CD14-positive monocyte (primary cell): ENCODE measurements around the gene KYNU. TPM values are rescaled to one million over a fixed set of nuclear protein-coding genes. Genes with fewer than 3 reads are reported as not detected.

ENCODE experiments used
- DNase-seq, 3 donors: peaks; one replicate each; pipeline ENCODE4 v3.0.0-alpha.2; 2011 to 2022
- H2AFZ ChIP-seq: 2 replicates; pipeline ENCODE4 v1.6.0; 2012; ENCODE audit warnings: mild to moderate bottlenecking, low read depth, low read length, inconsistent platforms; ENCODE audit not compliant: insufficient read depth, poor library complexity, severe bottlenecking
- H3K27ac ChIP-seq, 2 donors: 1 replicate in 1 of 2; 2 replicates in 1 of 2; pipeline ENCODE4 v1.5.1; 2012 to 2013; ENCODE audit warnings: low read length in 2 of 2, control low read depth in 1 of 2, inconsistent platforms in 1 of 2, low read depth in 1 of 2, mild to moderate bottlenecking in 1 of 2
- H3K27me3 ChIP-seq, 2 donors: one replicate each; pipeline versions ENCODE4 v1.6.0 to v1.6.1; 2011 to 2013; ENCODE audit warnings: low read length in 2 of 2; ENCODE audit not compliant: control insufficient read depth in 2 of 2, insufficient read depth in 2 of 2
- H3K36me3 ChIP-seq, 2 donors: replicated peaks in 1 of 2; 1 replicate in 1 of 2; 2 replicates in 1 of 2; pipeline versions ENCODE4 v1.5.1 to v1.6.1; 2012 to 2013; ENCODE audit warnings: low read length in 2 of 2, control low read depth in 1 of 2, inconsistent platforms in 1 of 2, mild to moderate bottlenecking in 1 of 2; ENCODE audit not compliant: insufficient read depth in 2 of 2, control insufficient read depth in 1 of 2
- H3K4me1 ChIP-seq, 2 donors: 1 replicate in 1 of 2; 2 replicates in 1 of 2; pipeline versions ENCODE4 v1.5.1 to v1.6.1; 2012 to 2013; ENCODE audit warnings: low read length in 2 of 2, control low read depth in 1 of 2, inconsistent platforms in 1 of 2, mild to moderate bottlenecking in 1 of 2, moderate library complexity in 1 of 2; ENCODE audit not compliant: insufficient read depth in 2 of 2, control insufficient read depth in 1 of 2
- H3K4me2 ChIP-seq: replicated peaks from 2 replicates; pipeline ENCODE3; 2012; ENCODE audit warnings: low read length, moderate library complexity, mild to moderate bottlenecking; ENCODE audit not compliant: poor library complexity, severe bottlenecking; ENCODE audit errors: extremely low read depth
- H3K4me3 ChIP-seq, 3 experiments: fragments of 200-600 bp in 1 of 3; sonication (generic) in 1 of 3; replicated peaks in 1 of 3; 1 replicate in 2 of 3; 2 replicates in 1 of 3; pipeline ENCODE4 v1.5.1; 2011 to 2013; ENCODE audit warnings: low read length in 3 of 3, mild to moderate bottlenecking in 3 of 3, control low read depth in 2 of 3, low read depth in 2 of 3, inconsistent platforms in 1 of 3, moderate library complexity in 1 of 3
- H3K79me2 ChIP-seq: 2 replicates; pipeline ENCODE4 v1.6.0; 2012; ENCODE audit warnings: mild to moderate bottlenecking, control low read depth, inconsistent platforms, low read length, moderate library complexity; ENCODE audit not compliant: insufficient read depth
- H3K9ac ChIP-seq: 2 replicates; pipeline ENCODE4 v1.6.0; 2017; ENCODE audit warnings: low read length, mild to moderate bottlenecking; ENCODE audit not compliant: insufficient read depth, poor library complexity, severe bottlenecking
- H3K9me3 ChIP-seq, 2 donors: replicated peaks in 1 of 2; 1 replicate in 1 of 2; 2 replicates in 1 of 2; pipeline versions ENCODE4 v1.5.1 to v1.6.1; 2012 to 2013; ENCODE audit warnings: low read length in 2 of 2, control low read depth in 1 of 2; ENCODE audit not compliant: control insufficient read depth in 1 of 2, insufficient read depth in 1 of 2
- H4K20me1 ChIP-seq: 2 replicates; pipeline ENCODE4 v1.6.0; 2012; ENCODE audit warnings: mild to moderate bottlenecking, low read length, control low read depth, moderate library complexity; ENCODE audit not compliant: insufficient read depth
- H3K27ac Mint-ChIP-seq, 7 donors: one replicate each; pipeline ENCODE4 v1.8.0; 2020; ENCODE audit warnings: mild to moderate bottlenecking in 7 of 7, mixed read lengths in 7 of 7, moderate library complexity in 6 of 7, inconsistent platforms in 2 of 7
- H3K27me3 Mint-ChIP-seq, 3 donors: one replicate each; pipeline ENCODE4 v1.8.0; 2021 to 2022; ENCODE audit warnings: low read depth in 3 of 3, mild to moderate bottlenecking in 3 of 3, mixed read lengths in 3 of 3, moderate library complexity in 3 of 3, inconsistent platforms in 1 of 3
- H3K36me3 Mint-ChIP-seq, 2 donors: one replicate each; pipeline ENCODE4 v1.8.0; 2020; ENCODE audit warnings: mixed read lengths in 2 of 2, inconsistent platforms in 1 of 2, mild to moderate bottlenecking in 1 of 2
- H3K4me1 Mint-ChIP-seq: one replicate; pipeline ENCODE4 v1.8.0; 2020; ENCODE audit warnings: mild to moderate bottlenecking, mixed read lengths
- H3K4me3 Mint-ChIP-seq, 2 donors: one replicate each; pipeline ENCODE4 v1.8.0; 2020; ENCODE audit warnings: mild to moderate bottlenecking in 2 of 2, mixed read lengths in 2 of 2, moderate library complexity in 1 of 2
- H3K9me3 Mint-ChIP-seq, 7 donors: one replicate each; pipeline ENCODE4 v1.8.0; 2020 to 2022; ENCODE audit warnings: mixed read lengths in 7 of 7, mild to moderate bottlenecking in 6 of 7, moderate library complexity in 6 of 7, inconsistent platforms in 2 of 7
- WGBS: methylation state at CpG from one replicate; pipeline ENCODE4 v1.1.5; 2013; ENCODE audit warnings: missing lambda C conversion rate; ENCODE audit not compliant: insufficient coverage; 5-methylcytosine and 5-hydroxymethylcytosine counted together
- intact Hi-C, 2 donors: fragments of 100-400 bp; cut with micrococcal nuclease; formaldehyde crosslinking; loops; one replicate each; pipeline versions ENCODE4 v1.15.0 to v1.15.1; 2023
- polyA plus RNA-seq, 3 donors: library from polyadenylated mRNA; depleted of rRNA in 1 of 3; unstranded in 2 of 3; stranded (reverse) in 1 of 3; fragments of 300-500 nt in 2 of 3; fragments of >200 nt in 1 of 3; fragmentation: Illumina TruSeq in 2 of 3; gene quantifications; 1 replicate in 2 of 3; 2 replicates in 1 of 3; pipeline ENCODE4 v1.2.3, GENCODE V29; 2012 to 2021
- TF ChIP-seq, protein P1 (sequence below): fragments of 200-600 bp; IDR thresholded peaks from one replicate; pipeline ENCODE4 v1.8.0; 2022; ENCODE audit warnings: antibody characterized with exemption, mild to moderate bottlenecking

KYNU gene
- polyA plus RNA-seq, 3 donors: 40.7 to 132 (median 131) TPM

DNA sequence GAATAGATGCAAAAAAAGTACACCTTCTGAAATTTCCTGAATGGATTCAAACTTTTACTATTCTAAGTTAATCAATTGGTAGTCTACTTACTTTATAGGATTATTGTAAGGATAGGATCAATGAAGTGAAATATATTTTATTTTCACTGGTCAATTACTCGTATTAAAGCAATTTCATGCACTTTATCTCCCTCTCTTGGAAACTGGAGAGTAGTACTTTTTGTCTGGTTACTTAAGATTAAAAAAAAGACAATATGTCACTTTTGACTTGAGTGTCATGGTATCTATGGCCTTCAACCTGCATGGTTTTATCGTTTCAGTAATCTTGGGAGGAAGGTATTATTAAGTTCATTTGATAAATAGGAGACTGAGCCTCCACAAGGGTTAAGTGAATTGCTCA, 1.0 kb upstream of the KYNU start:
- no peaks in the 10 kb centered on the region for H3K9me3 ChIP-seq
- H3K27me3 ChIP-seq: no peaks in the 10 kb centered on the region
- Mint-ChIP-seq H3K9me3 (peaks cover 0 to 2% (median 0%) of the 10 kb centered on the region in 7 donors), H3K36me3 (peaks cover 20 to 23% of the 10 kb centered on the region in 2 donors), H3K27ac (peak overlapping the region in 6 of 7 donors; percentile 53 to 100 (median 96)), H3K4me1 (peaks cover 72% of the 10 kb centered on the region), H3K4me3 (no peak overlapping the region), H3K27me3 (peaks cover 0 to 2% (median 0%) of the 10 kb centered on the region in 3 donors)
- intact Hi-C loops: no loop called here
- H3K4me3 ChIP-seq: no peak overlapping the region
- no peak overlapping the region for H2AFZ ChIP-seq
- peaks cover 0 to 4% of the 10 kb centered on the region in 2 donors for H3K36me3 ChIP-seq
- peaks cover 70 to 86% of the 10 kb centered on the region in 2 donors for H3K4me1 ChIP-seq
- H3K79me2 ChIP-seq: peaks cover 42% of the 10 kb centered on the region
- TF ChIP-seq, protein P1, sequence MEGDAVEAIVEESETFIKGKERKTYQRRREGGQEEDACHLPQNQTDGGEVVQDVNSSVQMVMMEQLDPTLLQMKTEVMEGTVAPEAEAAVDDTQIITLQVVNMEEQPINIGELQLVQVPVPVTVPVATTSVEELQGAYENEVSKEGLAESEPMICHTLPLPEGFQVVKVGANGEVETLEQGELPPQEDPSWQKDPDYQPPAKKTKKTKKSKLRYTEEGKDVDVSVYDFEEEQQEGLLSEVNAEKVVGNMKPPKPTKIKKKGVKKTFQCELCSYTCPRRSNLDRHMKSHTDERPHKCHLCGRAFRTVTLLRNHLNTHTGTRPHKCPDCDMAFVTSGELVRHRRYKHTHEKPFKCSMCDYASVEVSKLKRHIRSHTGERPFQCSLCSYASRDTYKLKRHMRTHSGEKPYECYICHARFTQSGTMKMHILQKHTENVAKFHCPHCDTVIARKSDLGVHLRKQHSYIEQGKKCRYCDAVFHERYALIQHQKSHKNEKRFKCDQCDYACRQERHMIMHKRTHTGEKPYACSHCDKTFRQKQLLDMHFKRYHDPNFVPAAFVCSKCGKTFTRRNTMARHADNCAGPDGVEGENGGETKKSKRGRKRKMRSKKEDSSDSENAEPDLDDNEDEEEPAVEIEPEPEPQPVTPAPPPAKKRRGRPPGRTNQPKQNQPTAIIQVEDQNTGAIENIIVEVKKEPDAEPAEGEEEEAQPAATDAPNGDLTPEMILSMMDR: no peak
- no peak for DNase-seq
- H3K9ac ChIP-seq: no peak overlapping the region
- H4K20me1 ChIP-seq: peaks cover 10% of the 10 kb centered on the region
- H3K27ac ChIP-seq: peak overlapping the region in 1 of 2 donors; percentile 91
- WGBS: 88% methylated on average over 1 of the region's 2 CpGs
- H3K4me2 ChIP-seq: peak overlapping the region; percentile 83

DNA sequence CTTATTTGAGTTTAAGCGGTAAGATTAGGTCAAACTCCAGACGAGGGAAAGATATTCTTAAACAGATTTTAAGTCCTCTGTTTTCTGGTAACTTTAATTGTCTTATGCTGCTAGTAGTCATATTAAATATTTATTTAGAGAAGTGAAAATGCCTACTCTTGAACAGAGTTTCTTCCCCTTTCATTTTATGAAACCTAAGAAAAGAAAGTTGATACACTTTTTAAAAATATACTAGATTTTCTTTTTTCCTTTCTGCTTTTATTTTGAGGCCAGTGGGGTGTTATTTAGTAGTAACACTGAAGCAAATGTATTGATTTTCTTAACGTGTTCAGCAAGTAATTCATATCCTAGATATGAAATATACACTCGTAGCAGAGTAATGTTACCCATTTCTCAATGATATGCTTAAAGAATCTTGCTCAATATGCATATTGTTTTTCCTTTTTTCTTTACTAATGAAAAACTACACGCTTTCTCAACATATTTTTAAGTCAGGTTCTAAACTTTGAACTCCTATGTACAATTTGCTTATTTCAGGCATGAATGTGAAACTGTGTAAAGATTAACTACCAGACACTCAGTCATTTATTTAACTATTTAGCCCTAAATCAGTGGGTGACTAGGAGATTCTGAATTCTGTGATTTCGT, 691 bp downstream of the KYNU start:
- H3K4me2 ChIP-seq: peak overlapping the region; percentile 83
- Mint-ChIP-seq H3K27ac (peak overlapping the region; percentile 93 to 100 (median 96)), H3K36me3 (peaks cover 33 to 41% of the 10 kb centered on the region in 2 donors), H3K4me1 (peaks cover 65% of the 10 kb centered on the region), H3K27me3 (peaks cover 0 to 2% (median 0%) of the 10 kb centered on the region in 3 donors), H3K4me3 (peak overlapping the region; percentile 73 to 89), H3K9me3 (peaks cover 2 to 7% (median 5%) of the 10 kb centered on the region in 7 donors)
- WGBS: no CpG with 5 or more reads among the region's 6 CpGs
- no peaks in the 10 kb centered on the region for H3K27me3 ChIP-seq
- peaks cover 2 to 15% of the 10 kb centered on the region in 2 donors for H3K36me3 ChIP-seq
- H3K9me3 ChIP-seq: no peaks in the 10 kb centered on the region
- peaks cover 59 to 68% of the 10 kb centered on the region in 2 donors for H3K4me1 ChIP-seq
- intact Hi-C loops: no loop called here
- H3K9ac ChIP-seq: peak overlapping the region; percentile 71
- peak in 2 of 3 donors; percentile 57 to 65 for DNase-seq
- H3K79me2 ChIP-seq: peaks cover 56% of the 10 kb centered on the region
- peak overlapping the region; percentile 70 to 99 (median 81) for H3K4me3 ChIP-seq
- peak overlapping the region; percentile 64 to 91 for H3K27ac ChIP-seq
- peaks cover 19% of the 10 kb centered on the region for H4K20me1 ChIP-seq
- TF ChIP-seq, protein P1: no peak
- H2AFZ ChIP-seq: no peak overlapping the region
